Activated naive CD8-positive, alpha-beta T cell treated with anti-CD3 and anti-CD28 coated beads, Interleukin-2, amount 50 U/mL, for 16 hours (primary cell): ENCODE data around the gene TRAF3IP1.
"Not testable (repeated sequence)": the region's sequence is repeated elsewhere in the genome, so short reads cannot be mapped to it uniquely, and the experiment has no call there.

ENCODE experiments used
- DNase-seq: peaks from one replicate; pipeline ENCODE4 v3.0.0-alpha.2; 2020; ENCODE audit warnings: low read depth, low spot score

Gene TRAF3IP1

GRCh38 chr2:238339814-238340213 lies 19.5 kb downstream of the TRAF3IP1 start:
- no peak for DNase-seq

DNA sequence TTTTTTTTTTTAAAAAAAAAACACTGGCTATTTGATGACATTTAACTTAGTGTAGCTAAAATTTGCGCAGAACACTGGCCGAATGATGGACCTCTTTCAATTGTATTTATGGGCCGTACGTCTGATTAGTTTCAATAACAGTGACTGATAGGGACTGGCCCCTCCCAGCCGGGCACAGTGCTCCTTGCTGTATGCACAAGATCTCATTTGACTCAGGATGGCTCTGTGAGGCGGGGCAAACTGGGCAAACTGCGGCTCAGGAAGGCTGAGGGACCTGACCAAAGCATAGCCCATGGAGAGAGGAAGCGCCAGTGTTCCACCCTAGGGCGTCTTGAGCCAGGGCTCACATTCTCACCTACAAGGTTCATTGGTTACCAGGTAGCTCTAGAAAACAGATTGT lies 21.2 kb downstream of the TRAF3IP1 start:
- no peak for DNase-seq

DNA sequence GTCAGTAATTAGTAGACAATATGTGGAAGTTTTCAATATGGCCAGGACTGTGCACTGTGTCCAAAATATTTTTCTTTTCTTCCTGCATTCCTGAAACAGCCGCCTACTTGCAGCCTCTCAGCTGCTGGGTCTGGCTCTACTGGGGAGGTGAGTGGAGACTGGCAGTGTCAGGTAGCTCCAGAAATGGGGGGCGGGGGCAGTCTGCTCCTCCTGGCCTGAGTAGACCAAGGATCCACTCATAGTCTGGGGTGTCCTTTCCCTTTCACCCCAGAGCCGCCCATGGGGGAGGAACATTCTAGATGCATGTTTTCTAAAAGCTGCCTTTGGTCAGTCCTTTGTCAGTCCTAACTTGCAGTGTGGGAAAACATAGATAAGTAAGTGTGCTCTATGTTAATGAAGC lies 23.7 kb downstream of the TRAF3IP1 start:
- no peak for DNase-seq

- DNase-seq: no peak
Observed at GRCh38 chr2:238344517-238344916, 24.2 kb downstream of the TRAF3IP1 start.

DNA sequence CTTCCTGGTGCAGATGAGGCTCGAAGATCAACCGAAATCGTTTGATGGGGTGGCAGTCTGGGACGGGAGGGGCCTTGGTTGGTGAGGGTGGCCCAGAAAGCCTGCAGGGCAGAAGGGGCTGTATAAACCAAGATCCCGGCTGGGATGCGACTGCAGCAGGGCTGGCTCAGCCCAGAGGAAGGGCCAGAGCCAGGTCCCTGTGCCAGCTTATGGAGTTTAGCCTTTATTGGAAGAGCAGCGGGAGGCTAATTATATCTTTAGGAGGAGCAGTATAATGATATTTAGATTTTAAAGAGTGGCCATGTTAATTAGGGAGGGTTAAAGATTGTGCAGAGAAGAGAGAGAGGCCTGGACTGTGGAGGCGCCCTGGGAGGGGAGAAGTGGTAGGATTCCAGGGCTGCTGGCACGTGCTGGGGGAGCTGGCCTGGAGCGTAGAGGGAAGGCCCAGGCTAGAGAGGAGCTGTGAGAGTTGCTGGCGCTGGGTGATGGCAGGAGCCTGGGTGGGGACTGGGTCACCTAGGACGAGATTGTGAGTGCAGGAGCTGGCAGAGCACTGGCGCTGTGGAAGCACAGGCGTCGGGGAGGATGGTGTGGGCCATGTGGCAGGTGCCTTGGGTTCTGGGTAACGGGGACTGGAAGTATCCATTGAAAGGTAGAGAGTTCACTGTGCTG lies 25.1 kb downstream of the TRAF3IP1 start:
- DNase-seq: no peak

DNA sequence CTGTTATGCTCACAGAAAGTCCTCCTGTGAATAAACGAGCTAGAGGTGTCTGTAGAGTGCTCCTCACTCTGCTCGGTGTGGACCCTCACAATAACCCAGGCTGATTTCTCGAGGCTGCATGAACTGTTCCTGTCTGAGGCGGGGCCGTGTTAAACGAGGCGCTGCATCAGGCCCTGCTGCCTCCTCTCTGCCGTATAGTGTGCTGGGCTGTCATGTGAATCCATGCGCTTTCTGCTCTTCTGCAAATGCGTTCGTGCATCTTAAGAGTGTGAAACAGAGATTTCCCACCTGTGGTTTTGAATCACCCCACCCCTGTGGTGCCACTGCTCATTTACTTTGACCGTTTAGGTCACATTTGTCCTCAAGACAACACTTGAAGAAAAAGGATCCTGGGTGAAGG lies 26.2 kb downstream of the TRAF3IP1 start:
- DNase-seq: no peak

DNA sequence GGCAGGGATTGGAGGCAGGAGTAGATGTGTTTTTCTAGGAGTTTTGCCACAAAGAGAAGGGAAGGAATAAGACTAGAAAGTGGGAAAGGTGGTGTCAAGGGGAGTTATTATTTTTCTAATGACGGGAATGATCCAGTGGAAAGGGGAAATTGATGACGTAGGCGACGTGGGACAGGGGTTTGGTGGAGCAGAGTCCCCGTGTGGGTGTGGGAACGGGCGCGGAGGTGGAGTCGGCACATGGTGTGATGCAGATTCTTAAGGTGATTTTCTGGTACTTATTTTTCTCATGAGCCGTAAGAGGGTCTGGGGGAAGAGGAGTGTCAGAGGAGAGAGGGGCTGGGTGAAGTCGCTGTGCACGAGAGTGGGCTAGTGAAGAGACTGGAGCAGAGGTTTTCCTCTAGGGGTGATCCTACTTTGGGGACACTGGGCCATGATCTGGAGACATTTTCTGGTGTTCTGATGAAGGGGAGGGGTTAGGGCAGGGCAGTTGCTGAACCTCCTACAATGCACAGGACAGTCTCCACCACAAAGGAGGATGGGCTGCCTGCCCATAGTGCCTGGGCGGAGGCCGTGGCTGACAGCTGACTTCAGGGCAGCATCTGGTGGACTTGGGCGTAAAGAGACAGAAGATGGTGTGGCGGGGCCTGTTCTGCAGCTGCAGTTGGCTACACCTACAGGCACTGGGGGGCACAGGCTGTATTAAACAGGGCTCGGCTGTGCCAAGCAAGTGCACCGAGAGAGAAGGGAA lies 30.0 kb downstream of the TRAF3IP1 start:
- no peak for DNase-seq

- no peak for DNase-seq
Observed at GRCh38 chr2:238351315-238351714, 31.0 kb downstream of the TRAF3IP1 start.

GRCh38 chr2:238352361-238352760 lies 32.0 kb downstream of the TRAF3IP1 start:
- no peak for DNase-seq

GRCh38 chr2:238358769-238359168 lies 38.5 kb downstream of the TRAF3IP1 start:
- DNase-seq: no peak

GRCh38 chr2:238359403-238359802 lies 39.1 kb downstream of the TRAF3IP1 start:
- DNase-seq: no peak

DNA sequence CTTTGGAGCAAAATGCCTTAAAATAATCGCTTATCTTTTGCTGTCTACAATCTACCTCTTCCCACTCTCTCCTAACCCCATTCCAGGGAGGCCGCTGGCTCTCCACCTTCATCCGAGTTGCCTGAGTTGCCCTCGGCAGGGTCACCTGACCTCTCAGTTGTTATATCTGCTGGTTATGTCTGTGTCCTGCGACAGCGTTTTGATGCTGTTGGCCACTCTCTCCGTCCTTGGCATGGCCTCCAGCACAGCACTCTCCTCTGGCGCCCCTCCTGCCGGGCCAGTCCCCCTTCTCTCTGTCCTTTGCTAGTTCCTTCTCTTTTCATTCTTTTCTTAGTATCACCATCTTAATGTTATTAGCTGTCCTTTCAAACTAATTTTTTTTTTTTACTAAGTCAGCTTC lies 41.6 kb downstream of the TRAF3IP1 start:
- no peak for DNase-seq

- DNase-seq: no peak
Observed at GRCh38 chr2:238362626-238363025, 42.3 kb downstream of the TRAF3IP1 start.

- DNase-seq: no peak
Observed at GRCh38 chr2:238369591-238370040, 49.3 kb downstream of the TRAF3IP1 start.

DNA sequence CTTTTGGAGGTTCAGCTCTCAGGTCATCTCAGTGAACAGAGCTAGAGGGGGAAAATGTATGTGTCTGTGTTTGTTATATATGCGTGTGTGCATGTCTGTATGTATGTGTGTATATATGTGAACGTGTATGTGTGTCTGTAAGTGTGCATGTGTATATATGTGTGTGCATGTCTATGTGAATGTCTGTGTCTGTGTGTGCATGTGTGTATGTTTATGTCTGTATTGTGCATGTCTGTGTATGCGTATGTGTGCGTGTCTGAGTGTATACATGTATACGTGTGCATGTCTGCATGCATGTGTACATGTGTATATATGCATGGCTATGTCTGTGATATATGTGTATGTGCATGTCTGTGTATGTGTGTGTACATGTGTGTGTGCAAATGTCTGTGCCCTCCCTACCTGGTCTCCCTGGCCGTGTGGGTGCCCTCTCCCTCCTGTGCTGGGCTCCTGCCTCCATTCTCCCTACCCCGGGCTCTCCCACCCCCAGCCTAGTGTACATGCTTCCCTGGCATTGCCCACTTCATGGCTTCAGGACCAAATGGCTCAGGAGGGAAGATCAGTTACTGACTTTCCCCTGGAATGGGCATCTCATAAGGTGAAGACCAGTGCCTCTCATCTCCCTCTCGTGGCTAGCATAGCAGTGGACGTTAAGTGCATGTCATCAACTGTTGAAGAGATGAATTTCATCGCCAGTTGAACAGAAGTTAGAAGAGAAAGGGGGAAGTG lies 49.9 kb downstream of the TRAF3IP1 start:
- DNase-seq: no peak

GRCh38 chr2:238370823-238371372 lies 50.6 kb downstream of the TRAF3IP1 start:
- DNase-seq: no peak

DNA sequence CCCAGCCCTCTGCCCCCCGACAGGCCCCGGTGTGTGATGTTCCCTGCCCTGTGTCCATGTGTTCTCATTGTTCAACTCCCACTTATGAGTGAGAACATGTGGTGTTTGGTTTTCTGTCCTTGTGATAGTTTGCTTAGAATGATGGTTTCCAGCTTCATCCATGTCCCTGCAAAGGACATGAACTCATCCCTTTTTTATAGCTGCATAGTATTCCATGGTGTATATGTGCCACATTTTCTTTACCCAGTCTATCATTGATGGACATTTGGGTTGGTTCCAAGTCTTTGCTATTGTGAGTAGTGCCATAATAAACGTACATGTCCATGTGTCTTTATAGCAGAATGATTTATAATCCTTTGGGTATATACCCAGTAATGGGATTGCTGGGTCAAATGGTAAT lies 52.0 kb downstream of the TRAF3IP1 start:
- DNase-seq: not testable (repeated sequence)

GRCh38 chr2:238376884-238377391 lies 56.6 kb downstream of the TRAF3IP1 start:
- no peak for DNase-seq

DNA sequence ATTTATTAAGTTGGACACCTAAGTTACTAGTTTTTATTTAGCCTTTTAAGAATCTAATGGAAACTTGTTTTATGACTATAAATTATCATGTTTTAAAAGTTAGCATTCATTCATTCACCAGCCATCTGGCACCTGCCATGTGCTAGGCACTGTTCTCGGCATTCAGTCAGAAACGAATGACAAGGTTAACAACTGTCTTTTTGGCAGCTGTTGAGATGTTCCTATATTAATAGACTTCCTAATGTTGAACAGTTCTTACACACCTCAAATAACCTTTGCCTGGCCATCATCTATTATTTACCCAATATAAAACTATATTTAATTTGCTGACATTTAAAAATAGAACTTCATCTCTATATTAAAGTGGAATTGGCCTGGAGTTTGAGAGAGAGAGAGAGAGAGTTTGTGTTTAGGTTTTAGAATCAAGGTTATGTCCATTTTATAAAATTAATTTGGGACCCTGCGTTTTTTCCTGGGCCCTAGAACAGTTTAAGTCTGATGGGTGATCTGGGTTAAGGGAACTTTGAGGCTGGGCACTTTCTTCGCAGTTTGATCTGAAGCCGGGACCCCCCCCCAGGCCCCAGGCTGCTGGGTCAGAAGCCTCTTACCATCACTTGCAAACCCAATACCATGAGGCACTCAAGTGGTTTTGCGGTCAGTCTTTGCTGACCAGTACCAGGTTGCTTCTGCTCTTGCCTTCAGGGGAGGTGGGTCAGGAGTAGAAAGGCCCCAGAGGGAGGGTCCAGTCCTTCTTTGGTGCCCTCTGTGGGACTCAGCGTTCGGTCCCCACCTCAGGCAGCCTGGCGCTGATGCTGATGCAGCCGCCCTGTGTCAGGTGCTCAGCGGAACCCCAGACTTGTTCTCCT lies 58.1 kb downstream of the TRAF3IP1 start:
- DNase-seq: no peak

GRCh38 chr2:238379096-238379810 lies 58.9 kb downstream of the TRAF3IP1 start:
- no peak for DNase-seq
